ENCODE results near the gene PARVA.

Gene PARVA

GRCh38 chr11:12377824-12378593 lies 638 bp downstream of the PARVA start:
- Histone ChIP-seq H3K9ac (no peak overlapping the region), H3K4me3 (no peak overlapping the region), H3K27ac (no peak overlapping the region)

GRCh38 chr11:12380565-12381325 lies 3.4 kb downstream of the PARVA start:
- H3K36me3 ChIP-seq: no peaks in the 10 kb centered on the region
- peaks cover 8% of the 10 kb centered on the region for H3K4me1 ChIP-seq
- no peaks in the 10 kb centered on the region for H4K20me1 ChIP-seq
- no peak overlapping the region for H3K4me3 ChIP-seq
- H3K27ac ChIP-seq: no peak overlapping the region
- no peak overlapping the region for H3K4me2 ChIP-seq
- no peak for TF ChIP-seq Cebpa-rat (IDR thresholded peaks at IDR 0.05)
- no peak overlapping the region for H3K9ac ChIP-seq
- H3K27me3 ChIP-seq: no peaks in the 10 kb centered on the region
- peaks cover 25% of the 10 kb centered on the region for H3K9me3 ChIP-seq

More at GRCh38 chr11:12377824-12378593, 638 bp downstream of the PARVA start:
- Histone ChIP-seq H3K27me3 (no peaks in the 10 kb centered on the region), H3K4me2 (no peak overlapping the region), H3K9me3 (peaks cover 50% of the 10 kb centered on the region), H3K36me3 (no peaks in the 10 kb centered on the region), H4K20me1 (no peaks in the 10 kb centered on the region), H3K4me1 (peaks cover 12% of the 10 kb centered on the region)
- TF ChIP-seq Cebpa-rat (IDR thresholded peaks at IDR 0.05): no peak

- Histone ChIP-seq H3K4me2 (no peak overlapping the region), H4K20me1 (no peaks in the 10 kb centered on the region), H3K4me1 (no peaks in the 10 kb centered on the region), H3K27ac (no peak overlapping the region), H3K36me3 (no peaks in the 10 kb centered on the region), H3K9ac (no peak overlapping the region), H3K27me3 (no peaks in the 10 kb centered on the region), H3K9me3 (peaks cover 16% of the 10 kb centered on the region), H3K4me3 (no peak overlapping the region)
- no peak for TF ChIP-seq Cebpa-rat (IDR thresholded peaks at IDR 0.05)
Measured at GRCh38 chr11:12381875-12382274, 4.5 kb downstream of the PARVA start.

DNA sequence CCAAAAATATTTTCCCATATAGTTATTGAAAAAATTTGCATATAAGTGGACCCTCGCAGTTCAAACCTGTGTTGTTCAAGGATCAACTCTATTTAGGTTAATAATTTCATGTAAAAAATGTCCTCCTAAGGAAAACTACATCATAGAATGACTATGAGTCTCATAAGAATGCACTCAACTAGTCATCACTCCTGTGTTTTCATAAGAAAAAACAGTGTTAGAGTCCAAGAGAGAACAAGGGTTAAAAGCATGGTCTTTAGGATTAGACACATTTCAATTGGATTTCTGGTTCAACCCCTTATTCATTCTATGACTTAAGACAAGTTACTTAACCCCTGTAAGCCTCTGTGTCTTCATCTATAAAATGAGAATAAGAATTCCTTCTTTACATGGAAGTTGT lies 5.1 kb downstream of the PARVA start:
- no peak for TF ChIP-seq Cebpa-rat (IDR thresholded peaks at IDR 0.05)

GRCh38 chr11:12386309-12386708 lies 8.9 kb downstream of the PARVA start:
- H3K4me2 ChIP-seq: no peak overlapping the region
- no peaks in the 10 kb centered on the region for H3K9me3 ChIP-seq
- H4K20me1 ChIP-seq: no peaks in the 10 kb centered on the region
- H3K4me3 ChIP-seq: no peak overlapping the region
- H3K27ac ChIP-seq: no peak overlapping the region
- H3K27me3 ChIP-seq: no peaks in the 10 kb centered on the region
- H3K4me1 ChIP-seq: no peaks in the 10 kb centered on the region
- H3K9ac ChIP-seq: no peak overlapping the region
- no peaks in the 10 kb centered on the region for H3K36me3 ChIP-seq
- no peak for TF ChIP-seq Cebpa-rat (IDR thresholded peaks at IDR 0.05)

More for the DNA sequence above, 5.1 kb downstream of the PARVA start:
- Histone ChIP-seq H3K4me1 (no peaks in the 10 kb centered on the region), H3K27ac (no peak overlapping the region), H3K27me3 (no peaks in the 10 kb centered on the region), H3K4me2 (no peak overlapping the region), H3K9ac (no peak overlapping the region), H3K4me3 (no peak overlapping the region), H3K9me3 (peaks cover 10% of the 10 kb centered on the region), H3K36me3 (no peaks in the 10 kb centered on the region), H4K20me1 (no peaks in the 10 kb centered on the region)

GRCh38 chr11:12386745-12387144 lies 9.4 kb downstream of the PARVA start:
- Histone ChIP-seq H3K9ac (no peak overlapping the region), H3K36me3 (no peaks in the 10 kb centered on the region), H3K27ac (no peak overlapping the region), H3K4me3 (no peak overlapping the region), H4K20me1 (no peaks in the 10 kb centered on the region), H3K9me3 (no peaks in the 10 kb centered on the region), H3K4me2 (no peak overlapping the region), H3K27me3 (no peaks in the 10 kb centered on the region), H3K4me1 (no peaks in the 10 kb centered on the region)
- TF ChIP-seq Cebpa-rat (IDR thresholded peaks at IDR 0.05): no peak

DNA sequence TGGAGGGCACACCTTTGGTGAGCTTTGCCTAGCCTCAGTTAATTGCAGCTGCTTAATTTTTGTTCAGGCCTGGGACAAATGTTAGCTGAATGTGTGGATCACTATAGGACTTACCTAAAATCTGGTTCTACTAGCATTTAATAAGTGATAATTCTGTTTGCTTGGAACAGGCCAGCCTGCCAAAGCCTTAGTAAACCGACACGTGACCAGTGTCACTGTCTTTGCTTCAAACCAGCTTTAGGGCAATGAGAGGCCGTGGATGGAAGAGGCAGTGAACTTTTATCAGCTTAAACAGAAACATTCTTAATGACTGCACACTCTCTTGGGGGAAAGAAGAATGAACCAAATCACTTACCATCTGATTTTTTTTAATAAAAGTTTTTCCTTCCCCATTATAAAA lies 10.8 kb downstream of the PARVA start:
- no peak overlapping the region for H3K27ac ChIP-seq
- H4K20me1 ChIP-seq: no peaks in the 10 kb centered on the region
- H3K4me2 ChIP-seq: no peak overlapping the region
- H3K27me3 ChIP-seq: no peaks in the 10 kb centered on the region
- no peak for TF ChIP-seq Cebpa-rat (IDR thresholded peaks at IDR 0.05)
- H3K4me3 ChIP-seq: no peak overlapping the region
- no peak overlapping the region for H3K9ac ChIP-seq
- H3K36me3 ChIP-seq: no peaks in the 10 kb centered on the region
- no peaks in the 10 kb centered on the region for H3K9me3 ChIP-seq
- no peaks in the 10 kb centered on the region for H3K4me1 ChIP-seq

GRCh38 chr11:12388939-12389670 lies 11.7 kb downstream of the PARVA start:
- no peaks in the 10 kb centered on the region for H3K36me3 ChIP-seq
- H3K9me3 ChIP-seq: 0 out of 2 replicates have a peak, but pooled peaks cover 4% of the 10 kb centered on the region
- no peak overlapping the region for H3K9ac ChIP-seq
- H3K4me1 ChIP-seq: no peaks in the 10 kb centered on the region
- no peaks in the 10 kb centered on the region for H4K20me1 ChIP-seq
- H3K27me3 ChIP-seq: no peaks in the 10 kb centered on the region
- no peak overlapping the region for H3K4me3 ChIP-seq
- TF ChIP-seq Cebpa-rat (IDR thresholded peaks at IDR 0.05): no peak
- H3K4me2 ChIP-seq: no peak overlapping the region
- no peak overlapping the region for H3K27ac ChIP-seq

DNA sequence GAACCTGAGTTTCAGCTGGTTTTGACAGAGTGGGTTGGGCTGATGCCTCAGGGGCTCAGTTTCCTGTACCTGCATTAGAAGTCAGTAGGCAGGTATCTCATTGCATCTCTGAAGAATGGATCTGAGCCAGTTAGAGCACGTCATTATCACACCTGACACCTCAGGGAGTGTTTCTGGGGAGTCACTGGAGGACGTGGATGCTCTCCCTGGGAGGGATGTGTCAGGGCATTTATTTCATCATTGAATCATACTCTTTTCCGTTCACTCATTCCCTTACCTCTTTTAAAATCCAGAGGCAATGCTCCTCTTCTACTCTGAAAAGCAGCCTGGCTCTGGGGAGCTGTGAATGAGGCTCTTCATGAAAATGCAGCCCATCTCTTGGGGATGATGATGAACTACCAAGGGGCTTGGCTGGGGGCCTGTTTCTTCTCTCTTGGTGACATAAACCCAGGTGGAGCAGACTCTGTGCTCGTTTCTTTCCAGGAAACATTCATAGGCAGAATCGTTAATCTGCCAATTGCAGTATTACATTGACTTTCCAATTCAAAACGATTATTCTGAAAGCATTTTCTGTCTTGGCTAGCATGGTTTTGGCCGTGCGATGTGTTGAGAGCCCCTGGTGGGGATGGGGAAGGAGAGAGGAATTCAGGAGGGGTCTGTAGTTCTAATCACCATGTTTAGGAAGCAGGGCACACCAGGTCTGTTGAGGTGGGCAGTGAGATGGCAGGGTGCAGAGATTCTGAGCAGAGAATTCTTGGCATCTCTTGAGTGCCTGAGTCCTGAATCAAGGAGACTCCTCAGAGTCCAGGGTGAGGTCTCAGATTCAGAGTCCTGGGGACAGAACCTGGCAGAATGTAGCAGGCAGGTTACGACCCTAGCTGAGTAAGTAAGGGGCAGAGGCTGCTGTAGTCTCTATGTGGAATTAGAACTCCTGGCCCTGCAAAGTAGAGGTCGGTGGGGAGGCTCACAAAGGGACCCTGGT lies 12.6 kb downstream of the PARVA start:
- Histone ChIP-seq H3K4me2 (no peak overlapping the region), H3K9me3 (0 out of 2 replicates have a peak, but pooled peaks cover 4% of the 10 kb centered on the region), H3K9ac (no peak overlapping the region), H3K27me3 (no peaks in the 10 kb centered on the region), H3K36me3 (no peaks in the 10 kb centered on the region), H4K20me1 (no peaks in the 10 kb centered on the region), H3K27ac (no peak overlapping the region), H3K4me1 (no peaks in the 10 kb centered on the region), H3K4me3 (no peak overlapping the region)
- TF ChIP-seq Cebpa-rat (IDR thresholded peaks at IDR 0.05): no peak

All from BLaER1 (cell line).